Measurements from ENCODE around the gene RABL2A.
"Not testable (repeated sequence)": the region's sequence is repeated elsewhere in the genome, so short reads cannot be mapped to it uniquely, and the experiment has no call there.

The RABL2A gene

DNA sequence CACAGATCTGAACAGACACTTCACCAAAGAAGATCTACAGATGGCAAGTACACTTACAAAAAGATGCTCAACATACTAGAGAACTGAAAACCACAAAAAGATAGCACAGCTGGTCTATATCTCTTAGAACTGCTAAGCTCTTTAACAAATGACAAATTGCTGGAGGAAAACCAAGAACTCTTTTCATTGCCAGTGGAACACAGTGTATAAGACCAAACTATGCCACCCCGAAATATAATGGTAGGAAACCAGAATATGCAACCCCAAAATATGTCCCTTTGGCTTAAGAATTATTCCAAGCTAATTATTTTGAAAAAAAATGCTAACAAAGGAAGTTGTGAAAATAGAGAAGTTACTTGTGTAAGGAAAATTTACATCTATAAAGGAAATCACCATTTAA is 21.0 kb upstream of the RABL2A start:
- H3K4me3 ChIP-seq (ENCODE audit: insufficient read depth, low read depth, low read length); H3K36me3 ChIP-seq (ENCODE audit: control insufficient read depth, insufficient read depth, low read length); H3K4me1 ChIP-seq (ENCODE audit: control insufficient read depth, insufficient read depth, low read length); H3K27me3 ChIP-seq (ENCODE audit: control insufficient read depth, insufficient read depth, low read length, poor library complexity, severe bottlenecking); H3K27ac ChIP-seq (ENCODE audit: insufficient read depth, low read depth, low read length, poor library complexity, severe bottlenecking); H3K9me3 ChIP-seq (ENCODE audit: control insufficient read depth, low read length): not testable (repeated sequence)
- WGBS, 2 experiments, result 57% methylated on average over 1 of the region's 1 CpG; no CpG with 5 or more reads in 1 of the 2 experiments

DNA sequence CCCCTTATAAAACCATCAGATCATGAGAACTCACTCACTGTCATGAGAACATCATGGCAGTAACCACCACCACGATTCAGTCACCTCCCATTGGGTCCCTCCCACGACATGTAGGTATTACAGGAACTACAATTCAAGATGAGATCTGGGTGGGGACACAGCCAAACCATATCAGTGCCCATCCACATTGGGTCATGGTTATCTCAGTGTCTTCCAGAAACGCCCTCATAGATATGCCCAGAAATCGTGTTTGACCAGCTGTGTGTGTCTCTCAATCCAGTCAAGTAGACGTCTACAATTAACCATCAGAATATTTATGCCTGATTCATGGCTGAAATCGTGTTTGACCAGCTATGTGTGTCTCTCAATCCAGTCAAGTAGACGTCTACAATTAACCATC is 17.2 kb upstream of the RABL2A start:
- not testable (repeated sequence) for H3K36me3 ChIP-seq (ENCODE audit: control insufficient read depth, insufficient read depth, low read length); H3K4me3 ChIP-seq (ENCODE audit: insufficient read depth, low read depth, low read length); H3K9me3 ChIP-seq (ENCODE audit: control insufficient read depth, low read length); H3K27me3 ChIP-seq (ENCODE audit: control insufficient read depth, insufficient read depth, low read length, poor library complexity, severe bottlenecking); H3K27ac ChIP-seq (ENCODE audit: insufficient read depth, low read depth, low read length, poor library complexity, severe bottlenecking); H3K4me1 ChIP-seq (ENCODE audit: control insufficient read depth, insufficient read depth, low read length)
- 60 to 67% methylated on average over 1 of the region's 7 CpGs for WGBS, 2 experiments

DNA sequence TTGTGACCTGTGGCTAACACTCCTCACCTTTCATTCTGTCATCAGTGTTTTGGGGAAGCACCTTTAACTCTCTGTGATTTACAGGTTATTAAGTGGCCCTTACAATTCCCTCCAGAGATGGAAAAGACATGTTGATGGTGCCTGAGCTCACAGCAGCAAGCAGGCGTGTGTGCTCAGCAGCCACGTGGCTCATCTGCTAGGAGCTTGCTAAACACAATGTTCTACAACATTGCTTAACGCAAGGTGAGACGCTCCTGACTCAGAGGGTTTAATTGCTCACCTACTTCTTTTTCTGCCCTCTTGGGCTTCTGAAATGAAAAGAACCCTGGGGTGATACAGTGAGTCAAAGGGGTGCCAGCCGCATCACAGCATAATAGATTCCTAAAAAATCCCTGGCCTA is 6.1 kb upstream of the RABL2A start:
- not testable (repeated sequence) for H3K27me3 ChIP-seq (ENCODE audit: control insufficient read depth, insufficient read depth, low read length, poor library complexity, severe bottlenecking); H3K9me3 ChIP-seq (ENCODE audit: control insufficient read depth, low read length); H3K4me1 ChIP-seq (ENCODE audit: control insufficient read depth, insufficient read depth, low read length); H3K27ac ChIP-seq (ENCODE audit: insufficient read depth, low read depth, low read length, poor library complexity, severe bottlenecking); H3K36me3 ChIP-seq (ENCODE audit: control insufficient read depth, insufficient read depth, low read length); H3K4me3 ChIP-seq (ENCODE audit: insufficient read depth, low read depth, low read length)
- 97 to 99% methylated on average over 4 of the region's 5 CpGs for WGBS, 2 experiments

DNA sequence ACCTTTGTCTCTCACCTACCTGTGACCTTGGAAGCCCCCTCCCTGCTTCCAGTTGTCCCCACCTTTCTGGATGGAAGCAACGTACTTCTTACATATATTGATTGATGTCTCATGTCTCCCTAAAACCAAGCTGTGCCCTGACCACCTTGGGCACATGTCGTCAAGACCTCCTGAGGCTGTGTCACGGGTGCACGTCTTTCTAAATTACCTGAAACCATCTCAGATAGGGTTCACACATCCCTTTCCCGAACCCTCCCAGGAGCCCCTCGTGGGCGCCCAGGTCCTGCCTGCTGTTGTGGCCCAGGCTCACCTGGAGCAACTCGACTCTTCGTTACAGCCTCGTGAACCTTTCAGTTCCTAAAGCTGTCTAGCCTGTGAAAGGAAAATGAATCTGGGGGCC is 1.2 kb upstream of the RABL2A start:
- not testable (repeated sequence) for H3K36me3 ChIP-seq (ENCODE audit: control insufficient read depth, insufficient read depth, low read length); H3K4me3 ChIP-seq (ENCODE audit: insufficient read depth, low read depth, low read length); H3K9me3 ChIP-seq (ENCODE audit: control insufficient read depth, low read length); H3K27ac ChIP-seq (ENCODE audit: insufficient read depth, low read depth, low read length, poor library complexity, severe bottlenecking); H3K4me1 ChIP-seq (ENCODE audit: control insufficient read depth, insufficient read depth, low read length); H3K27me3 ChIP-seq (ENCODE audit: control insufficient read depth, insufficient read depth, low read length, poor library complexity, severe bottlenecking)
- WGBS, 2 experiments, result 86 to 89% methylated on average over 8 to 9 of the region's 10 CpGs

DNA sequence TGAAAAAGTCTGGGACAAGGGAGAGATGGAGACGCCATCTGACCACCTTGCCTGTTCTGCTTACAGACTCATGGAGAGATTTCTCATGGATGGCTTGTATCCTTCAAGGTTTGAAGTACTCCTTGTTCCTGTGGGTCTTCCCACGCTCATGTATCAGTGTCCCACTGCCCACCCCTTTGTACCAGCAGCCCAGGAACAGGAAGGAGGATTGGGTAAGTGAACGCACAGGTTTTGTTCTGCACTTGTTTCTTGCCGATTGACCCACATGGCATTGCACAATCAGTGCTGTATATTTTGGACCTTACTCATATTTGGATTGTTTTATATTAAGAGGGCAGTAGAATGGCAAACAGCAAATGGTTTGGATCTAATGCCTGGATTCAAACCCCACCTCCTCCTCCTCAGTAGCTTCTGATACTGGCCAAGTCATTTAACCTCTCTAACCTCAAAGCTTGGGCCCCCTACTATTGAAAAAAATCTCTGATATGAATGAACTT is 5.8 kb downstream of the RABL2A start:
- not testable (repeated sequence) for H3K4me1 ChIP-seq (ENCODE audit: control insufficient read depth, insufficient read depth, low read length); H3K27me3 ChIP-seq (ENCODE audit: control insufficient read depth, insufficient read depth, low read length, poor library complexity, severe bottlenecking); H3K36me3 ChIP-seq (ENCODE audit: control insufficient read depth, insufficient read depth, low read length); H3K9me3 ChIP-seq (ENCODE audit: control insufficient read depth, low read length); H3K27ac ChIP-seq (ENCODE audit: insufficient read depth, low read depth, low read length, poor library complexity, severe bottlenecking); H3K4me3 ChIP-seq (ENCODE audit: insufficient read depth, low read depth, low read length)
- WGBS, 2 experiments, result 91 to 93% methylated on average over 3 of the region's 4 CpGs

DNA sequence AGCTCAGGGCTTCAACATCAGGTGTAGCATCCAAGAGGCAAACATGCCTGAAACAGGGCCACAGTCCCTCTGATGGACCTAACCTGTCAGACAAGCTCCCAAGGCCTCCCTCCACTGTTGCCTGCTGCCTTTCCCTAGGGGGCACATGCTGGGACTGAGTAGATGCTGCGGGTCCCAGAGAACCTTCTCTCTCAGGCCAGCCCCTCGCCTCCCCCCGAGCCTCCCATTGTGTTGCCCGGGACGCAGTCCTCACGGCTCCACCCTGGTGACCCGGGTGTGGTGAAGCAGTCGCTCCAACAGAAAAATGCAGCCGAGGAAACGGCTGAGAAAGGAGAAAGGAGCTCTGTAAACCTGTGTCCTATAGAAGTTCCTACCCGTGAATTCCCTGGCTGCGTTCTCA is 8.3 kb downstream of the RABL2A start:
- H3K4me1 ChIP-seq (ENCODE audit: control insufficient read depth, insufficient read depth, low read length); H3K36me3 ChIP-seq (ENCODE audit: control insufficient read depth, insufficient read depth, low read length); H3K27me3 ChIP-seq (ENCODE audit: control insufficient read depth, insufficient read depth, low read length, poor library complexity, severe bottlenecking); H3K9me3 ChIP-seq (ENCODE audit: control insufficient read depth, low read length); H3K4me3 ChIP-seq (ENCODE audit: insufficient read depth, low read depth, low read length); H3K27ac ChIP-seq (ENCODE audit: insufficient read depth, low read depth, low read length, poor library complexity, severe bottlenecking): not testable (repeated sequence)
- WGBS, 2 experiments, result 93 to 94% methylated on average over 12 of the region's 12 CpGs

DNA sequence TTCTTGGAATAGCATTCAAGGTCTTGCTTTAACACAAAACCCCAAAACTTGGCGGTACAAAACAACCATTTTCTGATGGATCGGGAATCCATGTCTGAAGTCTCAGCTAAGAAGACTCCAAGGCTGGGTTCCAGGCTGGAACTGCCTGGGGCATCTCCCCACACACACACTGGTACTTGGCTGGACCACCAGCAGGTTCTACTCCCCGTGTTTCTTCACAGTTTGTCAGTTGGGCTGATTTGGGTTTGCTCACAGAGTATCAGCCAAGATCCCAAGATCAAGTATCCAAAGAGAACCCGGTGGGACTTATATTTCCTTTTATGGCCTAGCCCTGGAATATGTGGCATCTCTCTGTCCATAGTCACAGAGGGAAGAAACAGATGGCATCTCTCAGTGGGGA is 9.2 kb downstream of the RABL2A start:
- H3K27me3 ChIP-seq (ENCODE audit: control insufficient read depth, insufficient read depth, low read length, poor library complexity, severe bottlenecking); H3K27ac ChIP-seq (ENCODE audit: insufficient read depth, low read depth, low read length, poor library complexity, severe bottlenecking); H3K4me1 ChIP-seq (ENCODE audit: control insufficient read depth, insufficient read depth, low read length); H3K36me3 ChIP-seq (ENCODE audit: control insufficient read depth, insufficient read depth, low read length); H3K4me3 ChIP-seq (ENCODE audit: insufficient read depth, low read depth, low read length); H3K9me3 ChIP-seq (ENCODE audit: control insufficient read depth, low read length): not testable (repeated sequence)
- WGBS, 2 experiments, result 90 to 100% methylated on average over 1 of the region's 4 CpGs

DNA sequence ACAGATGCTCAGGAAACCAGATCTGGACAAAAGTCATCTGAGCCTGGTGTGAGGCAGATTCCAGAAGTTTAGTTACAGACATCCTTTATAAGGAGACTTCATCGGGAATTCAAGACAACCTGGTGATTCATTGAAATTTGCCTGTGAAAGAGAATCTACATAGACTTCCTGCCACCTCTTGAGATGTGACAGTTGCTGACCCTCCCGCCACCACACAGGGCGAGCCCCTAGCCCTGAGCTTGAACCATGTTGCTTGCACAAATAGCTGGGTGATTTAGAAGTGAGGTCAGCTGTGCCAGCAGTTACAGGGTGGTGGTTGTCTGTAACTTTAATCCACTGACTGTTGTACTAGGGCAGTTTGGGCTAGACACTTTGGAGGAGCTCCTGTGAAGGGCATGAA is 11.0 kb downstream of the RABL2A start:
- H3K9me3 ChIP-seq (ENCODE audit: control insufficient read depth, low read length); H3K27ac ChIP-seq (ENCODE audit: insufficient read depth, low read depth, low read length, poor library complexity, severe bottlenecking); H3K27me3 ChIP-seq (ENCODE audit: control insufficient read depth, insufficient read depth, low read length, poor library complexity, severe bottlenecking); H3K36me3 ChIP-seq (ENCODE audit: control insufficient read depth, insufficient read depth, low read length); H3K4me3 ChIP-seq (ENCODE audit: insufficient read depth, low read depth, low read length); H3K4me1 ChIP-seq (ENCODE audit: control insufficient read depth, insufficient read depth, low read length): not testable (repeated sequence)
- WGBS, 2 experiments, result 87 to 92% methylated on average over 3 of the region's 3 CpGs

DNA sequence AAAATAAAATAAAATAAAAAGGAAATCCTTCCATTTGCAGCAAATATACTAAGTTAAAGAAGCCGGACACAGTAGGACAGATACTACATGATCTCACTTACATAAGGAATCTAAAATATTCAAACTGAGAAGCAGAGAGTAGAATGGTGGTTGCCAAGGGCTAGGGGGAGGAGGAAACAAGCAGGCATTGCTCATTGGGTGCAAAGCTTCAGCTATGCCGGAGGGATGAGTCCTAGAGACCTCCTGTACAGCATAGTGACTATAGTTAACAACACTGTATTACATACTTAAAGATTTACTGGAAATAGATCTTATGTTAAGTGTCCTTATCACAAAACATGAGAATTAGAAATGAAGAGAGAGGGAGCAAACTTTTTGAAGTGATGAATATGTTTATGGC is 19.2 kb downstream of the RABL2A start:
- not testable (repeated sequence) for H3K9me3 ChIP-seq (ENCODE audit: control insufficient read depth, low read length); H3K27ac ChIP-seq (ENCODE audit: insufficient read depth, low read depth, low read length, poor library complexity, severe bottlenecking); H3K27me3 ChIP-seq (ENCODE audit: control insufficient read depth, insufficient read depth, low read length, poor library complexity, severe bottlenecking); H3K4me1 ChIP-seq (ENCODE audit: control insufficient read depth, insufficient read depth, low read length); H3K4me3 ChIP-seq (ENCODE audit: insufficient read depth, low read depth, low read length); H3K36me3 ChIP-seq (ENCODE audit: control insufficient read depth, insufficient read depth, low read length)
- 100% methylated on average over 1 of the region's 2 CpGs; no CpG with 5 or more reads in 1 of the 2 experiments for WGBS, 2 experiments

DNA sequence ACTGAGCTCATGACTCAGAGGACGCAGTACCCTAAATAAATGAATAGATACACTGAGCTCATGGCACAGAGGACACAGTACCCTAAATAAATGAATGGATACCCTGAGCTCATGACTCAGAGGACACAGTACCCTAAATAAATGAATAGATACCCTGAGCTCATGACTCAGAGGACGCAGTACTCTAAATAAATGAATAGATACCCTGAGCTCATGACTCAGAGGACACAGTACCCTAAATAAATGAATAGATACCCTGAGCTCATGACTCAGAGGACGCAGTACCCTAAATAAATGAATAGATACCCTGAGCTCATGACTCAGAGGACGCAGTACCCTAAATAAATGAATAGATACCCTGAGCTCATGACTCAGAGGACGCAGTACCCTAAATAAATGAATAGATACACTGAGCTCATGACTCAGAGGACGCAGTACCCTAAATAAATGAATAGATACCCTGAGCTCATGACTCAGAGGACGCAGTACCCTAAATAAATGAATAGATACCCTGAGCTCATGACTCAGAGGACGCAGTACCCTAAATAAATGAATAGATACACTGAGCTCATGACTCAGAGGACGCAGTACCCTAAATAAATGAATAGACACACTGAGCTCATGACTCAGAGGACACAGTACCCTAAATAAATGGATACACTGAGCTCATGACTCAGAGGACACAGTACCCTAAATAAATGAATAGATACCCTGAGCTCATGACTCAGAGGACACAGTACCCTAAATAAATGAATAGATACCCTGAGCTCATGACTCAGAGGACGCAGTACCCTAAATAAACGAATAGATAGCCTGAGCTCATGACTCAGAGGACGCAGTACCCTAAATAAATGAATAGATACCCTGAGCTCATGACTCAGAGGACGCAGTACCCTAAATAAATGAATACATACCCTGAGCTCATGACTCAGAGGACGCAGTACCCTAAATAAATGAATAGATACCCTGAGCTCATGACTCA is 24.1 kb downstream of the RABL2A start:
- H3K4me3 ChIP-seq (ENCODE audit: insufficient read depth, low read depth, low read length); H3K27me3 ChIP-seq (ENCODE audit: control insufficient read depth, insufficient read depth, low read length, poor library complexity, severe bottlenecking); H3K4me1 ChIP-seq (ENCODE audit: control insufficient read depth, insufficient read depth, low read length); H3K27ac ChIP-seq (ENCODE audit: insufficient read depth, low read depth, low read length, poor library complexity, severe bottlenecking); H3K9me3 ChIP-seq (ENCODE audit: control insufficient read depth, low read length); H3K36me3 ChIP-seq (ENCODE audit: control insufficient read depth, insufficient read depth, low read length): not testable (repeated sequence)
- 84 to 95% methylated on average over 2 of the region's 14 CpGs for WGBS, 2 experiments
